ENCODE data around the gene EIF2B4.

GRCh38 chr2:27369471-27370025 is 590 bp downstream of the EIF2B4 start:
- TF ChIP-seq CTCF (IDR thresholded peaks at IDR 0.05) (no peak), POLR2A (IDR thresholded peaks at IDR 0.05) (no peak)

All from body of pancreas (tissue), 4 donors.